ENCODE data around the gene PPM1F.
A peak's percentile ranks its signal among the peaks of the same experiment; 100 is the strongest.

The PPM1F gene, protein sequence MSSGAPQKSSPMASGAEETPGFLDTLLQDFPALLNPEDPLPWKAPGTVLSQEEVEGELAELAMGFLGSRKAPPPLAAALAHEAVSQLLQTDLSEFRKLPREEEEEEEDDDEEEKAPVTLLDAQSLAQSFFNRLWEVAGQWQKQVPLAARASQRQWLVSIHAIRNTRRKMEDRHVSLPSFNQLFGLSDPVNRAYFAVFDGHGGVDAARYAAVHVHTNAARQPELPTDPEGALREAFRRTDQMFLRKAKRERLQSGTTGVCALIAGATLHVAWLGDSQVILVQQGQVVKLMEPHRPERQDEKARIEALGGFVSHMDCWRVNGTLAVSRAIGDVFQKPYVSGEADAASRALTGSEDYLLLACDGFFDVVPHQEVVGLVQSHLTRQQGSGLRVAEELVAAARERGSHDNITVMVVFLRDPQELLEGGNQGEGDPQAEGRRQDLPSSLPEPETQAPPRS

DNA sequence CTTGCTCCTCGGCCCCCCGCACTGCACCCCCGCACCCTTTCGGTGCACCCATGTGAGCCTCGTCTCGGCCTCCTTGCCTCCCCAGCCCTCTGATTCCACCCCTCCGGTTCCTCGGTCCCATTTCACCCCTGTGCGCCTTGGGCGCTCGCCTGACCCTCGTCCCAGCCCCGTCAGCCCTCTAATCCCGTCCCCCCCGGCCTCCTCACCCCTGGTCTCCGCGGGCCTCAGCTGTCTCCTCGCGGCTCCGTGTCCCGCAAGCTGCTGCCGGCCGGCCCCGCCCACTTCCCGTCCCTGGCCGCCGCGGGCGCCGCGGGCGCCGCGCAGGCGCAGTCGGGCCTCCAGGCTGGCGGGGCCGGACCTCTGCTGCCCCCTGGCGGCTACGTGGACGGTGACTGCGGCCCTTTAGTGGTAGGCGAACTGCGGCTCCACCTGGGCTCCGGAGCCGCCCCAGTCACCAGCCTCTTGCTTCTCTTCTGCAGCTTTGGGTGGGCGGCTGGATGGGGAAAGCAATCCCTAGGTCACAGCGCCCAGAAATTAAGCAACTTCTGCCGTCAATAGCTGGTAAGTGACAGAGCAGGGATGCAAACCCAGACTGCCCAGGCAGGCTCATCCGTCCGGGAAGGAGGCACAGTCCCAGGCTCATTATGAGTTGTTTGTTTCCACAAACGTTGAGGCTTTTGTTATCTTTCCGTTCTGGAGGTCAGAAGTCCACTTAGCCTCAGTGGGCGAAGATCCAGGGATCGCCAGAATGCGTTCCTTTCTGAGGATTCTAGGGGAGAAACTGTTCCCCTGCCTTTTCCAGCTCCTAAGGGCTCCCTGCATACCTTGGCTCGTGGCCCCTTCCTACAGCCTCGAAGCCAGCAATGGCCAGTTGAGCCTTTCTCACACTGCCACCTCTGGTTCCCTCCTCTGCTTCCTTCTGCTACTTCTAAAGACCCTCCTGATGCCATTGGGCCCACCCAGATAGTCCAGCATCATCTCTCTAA lies at the start of gene PPM1F:
Gene PPM1F (minus strand): TSS at position 263 of the 986 bp plus-strand sequence. CDS start 6,800 bp downstream, outside the sequence.
- DNase-seq = peak; percentile 94

DNA sequence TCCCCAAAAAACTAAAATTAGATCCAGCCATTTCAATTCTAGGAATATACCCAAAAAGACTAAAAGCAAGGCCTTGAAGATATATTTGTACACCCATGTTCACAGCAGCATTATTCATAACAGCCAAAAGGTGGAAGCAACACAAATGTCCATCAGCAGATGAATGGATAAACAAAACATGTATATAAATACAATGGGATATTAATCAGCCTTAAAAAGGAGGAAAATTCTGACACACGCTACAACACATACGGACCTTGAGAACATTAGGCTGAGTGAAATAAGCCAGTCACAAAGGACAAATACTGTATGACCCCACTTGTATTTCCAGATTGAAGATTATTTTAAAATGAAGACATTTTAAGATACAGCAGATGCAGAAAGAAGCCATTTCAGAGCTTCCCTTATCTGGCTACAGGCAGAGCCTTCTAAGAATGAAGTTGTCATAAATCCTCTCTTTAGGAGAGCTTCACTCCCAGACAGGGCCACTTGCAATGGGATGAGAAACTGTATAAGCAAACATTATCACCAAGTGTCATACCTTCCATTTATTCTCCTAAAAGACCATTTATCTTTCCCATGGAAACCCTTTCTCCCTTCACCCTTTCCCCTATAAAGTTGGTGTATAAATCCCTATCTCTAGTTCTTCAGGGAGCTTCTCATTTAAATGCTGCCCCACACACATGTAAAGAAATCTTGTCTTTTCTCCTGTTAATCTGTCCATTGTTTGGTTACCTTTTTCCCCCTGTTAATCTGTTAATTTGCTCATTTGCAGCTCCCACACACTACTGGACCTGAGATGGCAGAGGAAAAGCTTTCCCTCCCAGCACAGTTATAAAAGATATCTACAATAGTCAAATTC lies 49.2 kb upstream of the PPM1F start:
- no peak for DNase-seq

DNA sequence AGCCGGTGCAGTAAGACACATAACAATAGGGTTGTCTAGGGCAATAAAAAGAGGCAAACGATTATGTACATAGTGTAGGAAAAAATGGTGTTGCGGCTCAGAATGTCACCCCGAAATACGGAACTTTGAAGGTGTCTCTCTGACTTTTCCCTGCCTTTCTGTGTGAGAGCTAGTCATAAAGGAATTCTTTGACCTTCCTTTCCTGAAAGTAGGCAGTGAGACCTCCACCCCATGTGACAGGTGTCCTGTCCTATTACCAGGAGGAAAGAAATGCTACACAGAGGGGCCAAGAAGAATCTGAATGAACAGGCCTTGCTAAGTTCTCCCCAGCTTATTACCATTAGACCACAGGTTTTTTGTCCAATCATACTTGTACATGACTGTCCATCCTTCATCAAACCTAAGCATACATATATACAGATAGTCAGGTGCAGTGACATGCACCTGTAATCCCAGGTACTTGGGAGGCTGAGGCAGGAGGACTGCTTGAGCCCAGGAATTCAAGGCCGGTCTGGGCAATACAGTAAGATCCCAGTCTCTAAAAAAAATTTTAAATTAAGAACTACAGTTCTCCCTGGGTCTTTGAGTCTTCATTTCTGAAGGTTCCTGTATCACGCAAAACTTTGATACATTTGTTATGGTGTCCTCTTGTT lies 46.1 kb upstream of the PPM1F start:
- no peak for DNase-seq

DNA sequence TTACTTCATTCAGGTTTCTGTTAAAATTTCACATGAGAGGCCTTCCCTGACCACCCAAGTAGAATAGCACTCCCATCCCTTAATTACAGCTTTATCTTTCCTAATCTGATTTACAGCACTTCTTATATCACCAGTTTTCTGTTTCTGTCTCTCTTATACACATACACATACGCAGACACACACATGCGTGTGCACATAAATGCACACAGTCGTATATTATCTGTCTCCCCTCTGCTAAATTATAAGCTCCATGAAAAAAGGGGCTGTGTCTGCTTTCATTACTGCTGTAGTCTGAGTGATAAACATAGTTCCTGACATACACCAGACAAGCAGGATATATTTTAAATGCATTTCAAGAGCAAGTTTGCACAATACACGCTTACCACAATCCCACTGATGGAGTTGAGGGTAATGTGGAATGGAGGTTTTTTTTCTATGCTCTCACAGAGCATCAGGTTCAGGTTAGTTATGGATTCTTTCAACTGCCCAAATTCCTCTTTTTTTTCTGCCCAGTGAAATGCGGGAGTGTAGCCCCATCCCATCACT lies 43.6 kb upstream of the PPM1F start:
- DNase-seq = no peak

DNA sequence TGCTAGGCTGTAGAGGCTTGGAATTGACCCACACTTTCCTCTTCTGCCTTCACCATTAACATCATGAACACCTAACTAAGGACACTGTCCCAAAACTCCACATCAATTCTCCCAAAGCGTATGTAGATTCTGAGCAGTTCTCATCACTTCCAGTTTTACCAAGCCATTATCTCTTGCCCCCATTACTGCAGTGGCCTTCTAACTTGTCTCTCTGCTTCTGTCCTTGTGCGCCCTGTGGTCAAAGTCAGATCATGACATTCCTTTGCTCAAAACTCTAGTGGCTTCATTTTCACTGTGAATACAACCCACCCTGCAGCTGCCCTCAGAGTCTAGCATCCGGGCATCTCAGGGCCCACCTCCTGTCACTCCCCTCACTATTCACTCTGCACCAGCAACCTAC lies 43.0 kb upstream of the PPM1F start:
- no peak for DNase-seq

DNA sequence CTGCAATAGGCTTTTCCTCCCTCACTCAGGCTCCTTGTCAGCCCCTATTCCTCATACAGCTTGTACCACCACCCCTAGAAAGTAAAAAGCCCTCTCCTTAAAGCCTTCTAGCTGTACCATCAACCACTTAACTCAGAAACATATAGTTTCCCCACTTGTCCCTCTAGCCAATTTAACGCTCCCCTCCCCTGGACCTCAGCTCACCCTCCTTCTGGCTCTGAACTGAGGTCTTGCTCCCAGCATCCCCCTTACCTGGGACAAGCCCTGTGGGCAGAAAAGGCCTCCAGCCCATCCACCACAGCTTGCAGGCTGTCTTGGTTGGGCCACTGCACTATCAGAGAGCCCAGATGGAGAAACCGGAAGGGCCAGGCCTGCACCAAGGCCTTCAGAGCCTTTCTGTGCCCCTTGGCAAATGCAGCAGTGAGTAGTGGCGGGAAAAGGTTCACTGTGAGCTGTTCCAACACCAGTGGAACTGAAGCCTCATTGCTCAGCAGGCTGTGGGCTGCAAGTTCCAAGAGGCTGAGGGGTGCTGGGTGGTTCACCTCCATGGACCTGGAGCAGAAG lies 42.3 kb upstream of the PPM1F start:
- no peak for DNase-seq

DNA sequence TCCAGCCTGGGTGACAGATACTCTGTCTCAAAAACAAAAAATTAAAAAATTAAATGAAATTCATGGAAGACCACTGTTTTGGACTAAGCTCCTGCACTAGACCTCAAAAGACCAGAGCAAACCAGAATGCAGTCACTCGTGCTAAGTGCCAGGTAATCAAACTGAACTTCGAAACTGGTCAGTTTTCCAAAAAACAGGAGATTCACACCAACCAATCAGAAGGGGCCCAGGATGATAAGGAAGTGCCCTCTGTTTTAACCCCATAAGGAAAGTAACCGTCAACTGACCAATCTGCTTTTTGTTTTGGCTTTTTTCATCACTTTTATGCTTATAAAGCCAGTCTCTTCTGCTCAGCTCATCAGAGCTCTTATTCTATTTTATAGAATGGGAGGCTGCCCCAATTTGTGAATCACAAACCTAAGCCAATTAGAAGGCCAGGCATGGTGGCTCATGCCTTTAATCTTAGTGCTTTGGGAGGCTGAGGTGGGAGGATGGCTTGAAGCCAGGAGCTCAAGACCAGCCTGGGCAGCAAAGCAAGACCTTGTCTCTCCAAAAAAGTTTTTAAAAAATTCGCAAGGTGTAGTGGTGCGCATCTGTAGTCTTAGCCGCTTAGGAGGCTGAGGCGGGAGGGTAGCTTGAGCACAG lies 40.1 kb upstream of the PPM1F start:
- no peak for DNase-seq

DNA sequence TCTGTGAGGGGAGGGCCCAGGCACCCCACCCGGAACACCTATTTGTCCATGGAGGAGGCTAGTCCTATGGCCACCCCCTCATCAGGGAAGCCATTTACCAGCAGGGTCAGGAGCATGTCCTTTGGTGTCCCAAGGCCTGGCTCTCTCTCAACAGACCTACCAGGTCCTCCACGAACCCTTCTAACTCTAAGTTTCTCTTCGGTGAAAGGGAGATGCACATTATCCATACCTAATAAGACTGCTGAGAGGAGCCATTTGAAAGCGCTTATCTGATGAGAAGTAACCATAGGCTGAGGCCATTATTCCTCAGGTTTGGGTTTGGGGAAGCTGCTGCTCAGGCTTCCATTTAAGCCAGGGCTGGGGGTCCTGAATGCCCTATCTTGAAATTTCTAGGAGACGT lies 39.1 kb upstream of the PPM1F start:
- no peak for DNase-seq

DNA sequence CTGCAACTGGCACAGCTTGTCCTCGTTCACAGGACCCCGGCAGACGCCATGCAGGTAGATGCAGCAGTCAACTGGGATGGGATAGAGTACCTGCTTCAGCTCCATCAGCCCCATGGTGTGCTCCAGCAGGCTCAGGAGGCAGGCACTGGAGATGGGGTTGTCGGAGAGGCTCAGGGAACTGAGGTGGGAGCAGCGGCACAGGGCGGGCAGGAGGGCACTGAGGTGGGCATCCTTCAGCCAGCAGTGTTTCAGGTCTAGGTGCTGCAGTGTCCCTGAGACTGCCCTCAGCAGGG lies 38.6 kb upstream of the PPM1F start:
- DNase-seq = no peak

DNA sequence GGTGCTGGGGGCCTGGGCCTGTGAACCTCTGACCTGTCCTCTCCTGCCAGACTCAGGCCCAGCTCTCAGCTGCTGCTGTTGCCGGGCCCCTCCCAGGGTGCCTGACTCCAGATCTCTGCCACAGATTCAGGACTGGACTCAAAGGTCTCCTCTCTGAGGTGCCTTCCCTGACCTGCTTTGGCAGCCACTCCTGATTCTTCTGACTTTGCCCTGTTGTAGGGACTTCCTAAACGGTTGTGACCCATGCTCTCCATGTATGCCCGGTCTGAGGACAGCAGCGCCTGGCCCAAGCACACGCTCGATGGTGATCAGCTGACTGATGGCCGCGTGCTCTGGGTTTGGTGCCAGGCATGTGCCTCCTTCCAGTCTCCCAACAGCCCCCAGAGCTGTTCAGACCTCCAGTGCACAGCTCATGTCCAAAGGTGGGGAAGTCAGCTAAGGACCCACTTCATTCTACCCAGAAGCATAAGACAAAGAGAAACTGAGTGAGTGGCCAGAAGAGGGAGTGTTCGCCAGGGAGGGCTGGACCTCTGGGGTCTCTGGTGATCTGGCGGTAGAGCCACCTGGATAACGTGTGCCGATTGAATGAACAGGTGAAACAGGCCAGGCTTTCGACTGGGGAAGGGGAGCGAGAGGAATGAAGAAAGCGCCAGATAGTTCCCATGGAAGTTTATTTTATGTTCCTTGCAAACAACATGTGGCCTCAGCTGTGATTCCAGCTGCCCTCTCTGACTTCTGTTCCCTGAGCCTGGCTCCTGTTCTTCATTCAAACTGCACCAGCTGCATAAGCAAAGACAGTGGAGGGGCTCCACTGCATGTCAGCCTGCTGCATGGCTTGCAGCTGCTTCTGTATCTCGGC lies 38.0 kb upstream of the PPM1F start:
- DNase-seq = no peak

DNA sequence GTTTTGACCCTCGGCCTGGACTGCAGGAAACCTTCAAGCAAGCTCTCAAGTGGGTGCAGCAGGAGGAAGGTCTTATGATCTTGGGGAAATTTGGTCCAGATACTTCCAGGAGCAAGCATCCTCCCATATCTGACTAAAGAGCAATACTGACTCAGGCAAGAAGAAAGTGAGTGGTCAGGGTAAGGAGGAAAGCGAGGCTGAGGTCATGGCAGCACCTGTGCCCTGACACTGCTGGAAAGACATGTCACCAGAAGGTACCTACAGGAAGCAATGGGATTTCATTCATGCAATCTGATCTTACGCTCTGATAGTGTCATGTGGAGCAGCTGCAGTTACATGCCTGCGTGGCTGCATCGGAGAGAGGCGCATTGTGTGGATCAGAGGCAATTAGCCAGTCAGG lies 36.4 kb upstream of the PPM1F start:
- no peak for DNase-seq

DNA sequence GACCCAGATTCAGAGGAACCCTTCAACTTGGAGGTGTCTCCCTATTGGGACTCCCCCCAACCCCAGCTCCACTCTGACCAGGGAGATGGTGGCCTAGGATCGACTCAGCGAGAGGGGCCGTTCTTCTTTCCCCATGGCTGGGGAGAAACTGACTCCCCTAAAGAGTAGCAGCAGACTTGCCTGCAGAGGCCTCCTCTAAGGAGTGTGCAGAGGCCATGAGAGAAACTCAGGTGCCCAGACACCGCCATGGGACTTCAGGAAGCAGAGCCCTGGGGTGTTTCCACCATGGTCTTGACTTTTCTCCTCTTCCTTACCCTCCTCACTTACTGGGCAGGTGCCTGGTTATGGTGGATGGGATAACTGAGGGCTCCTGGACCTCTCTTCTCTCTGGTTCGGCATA lies 32.6 kb upstream of the PPM1F start:
- no peak for DNase-seq

DNA sequence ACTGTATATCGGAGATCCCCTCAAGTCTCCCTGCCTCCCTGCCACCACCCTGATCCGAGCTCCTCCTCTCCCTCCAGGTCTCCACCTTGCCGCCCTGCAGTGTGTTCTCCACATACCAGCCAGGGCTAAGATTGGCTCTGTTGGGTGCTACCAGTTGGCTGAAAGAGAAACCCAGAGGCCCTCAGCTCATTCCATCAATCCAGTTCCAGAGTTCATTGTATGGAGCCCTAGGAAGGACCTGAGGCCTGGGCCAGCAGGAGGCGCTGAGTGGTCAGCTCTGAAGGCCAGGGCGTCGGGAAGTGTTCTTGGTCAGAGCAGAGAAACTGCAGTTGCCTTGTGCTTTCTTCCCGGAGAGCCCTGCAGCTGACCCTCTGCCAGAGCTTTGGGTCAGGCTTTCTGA lies 32.1 kb upstream of the PPM1F start:
- DNase-seq = no peak

DNA sequence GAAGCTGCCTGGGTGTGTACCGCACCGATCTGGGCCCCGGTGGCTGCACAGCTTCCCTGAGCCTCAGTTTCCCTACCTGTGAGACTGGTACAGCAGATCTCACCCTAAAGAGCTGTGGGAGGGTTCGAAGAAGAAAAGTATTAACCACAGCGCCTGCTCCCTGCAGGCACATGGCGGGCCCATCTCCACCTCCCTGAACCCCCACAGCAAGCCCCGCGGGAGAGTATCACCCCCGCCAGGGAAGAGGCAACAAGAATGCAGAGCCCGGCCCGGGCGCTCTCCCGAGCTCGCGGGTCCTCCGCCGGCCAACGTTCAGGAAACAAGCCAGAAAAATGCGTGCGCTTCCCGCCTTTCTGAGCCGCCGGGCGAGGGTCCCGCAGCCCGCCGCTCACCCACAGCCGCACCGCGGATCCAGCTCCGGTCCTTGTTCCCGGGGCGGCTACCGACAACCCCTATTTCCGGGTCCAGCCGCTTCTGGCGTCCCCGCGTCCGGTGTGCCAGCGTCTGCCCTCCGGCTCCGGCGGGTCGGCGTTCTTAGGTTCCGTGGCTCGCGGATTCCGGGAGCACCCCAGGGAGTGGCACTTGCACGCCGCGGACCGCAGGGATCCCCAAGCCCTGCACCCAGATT lies 29.8 kb upstream of the PPM1F start, which contains the start of gene TOP3B:
Gene TOP3B (minus strand): TSS at position 450 of the 628 bp plus-strand sequence. CDS start 7,078 bp downstream, outside the sequence.
- DNase-seq = peak; percentile 85

DNA sequence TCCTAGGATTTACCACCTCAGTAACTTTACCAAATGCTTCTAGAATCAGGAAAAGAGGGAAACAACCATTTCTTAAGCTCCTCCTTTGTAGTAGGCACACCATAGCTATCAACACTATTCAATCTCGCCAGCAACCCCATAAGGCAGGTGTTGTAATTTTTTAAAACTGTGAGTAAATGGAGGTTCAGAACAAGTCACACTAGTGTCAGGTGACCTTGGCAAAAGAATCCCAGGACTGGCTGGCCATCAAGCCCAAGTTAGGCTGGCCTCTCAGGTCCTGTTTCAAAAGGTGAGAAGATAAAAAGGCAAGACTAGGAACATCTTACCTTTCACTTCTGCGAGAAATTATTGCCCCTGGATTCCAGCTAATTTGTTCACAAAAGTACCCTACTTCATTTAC lies 29.2 kb upstream of the PPM1F start:
- no peak for DNase-seq

DNA sequence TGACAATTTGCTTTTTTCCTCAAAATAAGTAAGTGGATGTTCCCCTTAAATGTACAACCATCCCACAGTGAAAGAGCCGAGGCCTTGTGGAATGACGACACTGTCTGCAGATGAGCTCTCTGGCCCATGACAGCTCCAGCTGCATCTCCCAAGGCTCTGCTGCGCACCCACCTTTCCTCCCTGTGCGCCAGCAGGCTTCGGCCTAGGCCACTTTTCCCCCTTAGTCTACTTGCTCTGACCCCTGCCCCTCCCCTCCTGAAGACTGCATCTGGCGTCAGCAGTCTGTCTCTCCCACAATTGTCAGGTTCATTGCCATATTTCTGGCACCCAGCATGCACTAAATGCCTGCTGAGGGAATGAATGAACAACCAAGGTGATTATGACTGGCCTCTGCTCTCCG lies 27.9 kb upstream of the PPM1F start:
- no peak for DNase-seq

DNA sequence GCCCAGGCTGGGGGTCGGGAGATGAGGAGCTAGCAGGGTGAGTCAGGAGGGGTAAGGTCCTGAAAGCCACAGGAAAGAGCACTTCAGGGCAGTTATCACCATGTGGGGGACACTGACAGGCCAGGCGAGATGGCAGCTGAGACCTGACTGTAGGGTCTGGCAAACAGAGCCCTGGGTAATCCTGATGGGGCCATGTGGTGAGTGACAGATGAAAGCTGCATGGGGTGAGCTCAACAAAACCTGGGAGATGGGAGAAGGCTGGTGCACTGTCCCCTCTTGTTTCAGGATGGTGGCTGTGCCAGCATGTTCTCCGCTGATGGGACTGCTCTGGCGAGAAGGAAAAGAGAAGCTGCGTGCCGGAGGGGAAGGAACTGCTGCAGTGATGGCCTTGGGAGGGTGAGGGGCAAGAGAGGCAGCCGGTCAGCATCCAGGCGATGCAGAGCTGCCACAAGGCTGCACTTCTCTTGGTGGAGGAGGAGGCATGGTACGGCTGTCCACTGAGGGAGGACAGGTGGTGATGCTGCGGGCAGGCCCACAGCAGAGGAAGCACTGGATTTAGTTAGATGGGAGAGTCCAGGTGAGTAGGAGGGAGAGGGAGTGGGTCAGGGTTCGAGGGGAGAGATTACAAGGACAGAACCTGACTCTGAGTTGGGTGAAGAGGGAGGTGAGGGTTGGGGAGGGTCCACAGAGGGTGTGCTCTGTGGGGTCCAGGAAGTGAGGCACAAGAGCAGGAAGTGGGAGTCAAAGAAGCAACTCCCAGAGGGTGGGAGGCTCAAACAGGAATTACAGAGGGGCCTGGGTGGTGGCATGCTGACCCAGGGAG lies 26.1 kb upstream of the PPM1F start:
- DNase-seq = no peak

DNA sequence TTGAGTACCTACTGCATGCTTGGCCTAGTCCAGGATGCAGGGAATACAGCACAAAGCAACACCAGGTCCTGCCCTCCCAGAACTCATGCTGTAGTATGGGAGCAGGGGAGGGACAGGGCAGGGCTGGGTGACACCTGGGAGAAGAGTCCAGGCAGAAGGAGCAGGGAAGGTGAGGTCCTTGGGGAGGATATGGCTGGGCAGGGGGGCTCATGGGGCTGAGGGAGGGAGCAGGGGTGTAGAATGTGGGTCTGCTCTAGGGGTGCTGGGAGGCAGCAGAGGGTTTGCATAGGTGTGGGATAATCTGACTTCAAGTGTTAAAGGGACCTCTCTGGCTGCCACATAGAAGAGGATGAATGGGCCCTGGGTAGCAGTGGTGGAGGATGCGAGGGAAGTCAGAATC lies 25.2 kb upstream of the PPM1F start:
- no peak for DNase-seq
